Colonic mucosa (tissue), 4 donors: ENCODE data around the gene SPRYD3. TPM values are rescaled to one million over a fixed set of nuclear protein-coding genes. Genes with fewer than 3 reads are reported as not detected.
A peak's percentile ranks its signal among the peaks of the same experiment; 100 is the strongest.

Experiments used
- DNase-seq: peaks from one replicate; pipeline ENCODE4 v3.0.0-alpha.2; 2020
- H3K27ac ChIP-seq: fragments of 200-600 bp; one replicate; pipeline ENCODE4 v1.8.0; 2021
- H3K27me3 ChIP-seq: fragments of 200-600 bp; one replicate; pipeline ENCODE4 v1.8.0; 2021
- H3K36me3 ChIP-seq: fragments of 200-600 bp; one replicate; pipeline ENCODE4 v1.8.0; 2021
- H3K4me1 ChIP-seq: fragments of 200-600 bp; one replicate; pipeline ENCODE4 v1.8.0; 2021; ENCODE audit warnings: mild to moderate bottlenecking
- H3K4me3 ChIP-seq: fragments of 200-600 bp; one replicate; pipeline ENCODE4 v1.8.0; 2021
- H3K9ac ChIP-seq, 2 donors: one replicate each; pipeline ENCODE4 v1.7.0; 2013; ENCODE audit warnings: control low read depth in 2 of 2, low read depth in 2 of 2, low read length in 2 of 2
- H3K9me3 ChIP-seq: fragments of 200-600 bp; one replicate; pipeline ENCODE4 v1.8.0; 2021
- CTCF ChIP-seq: fragments of 200-600 bp; IDR thresholded peaks from one replicate; pipeline ENCODE4 v1.8.0; 2022; ENCODE audit warnings: antibody characterized with exemption, mild to moderate bottlenecking
- intact Hi-C: fragments of 100-400 bp; cut with DNase I; formaldehyde crosslinking; loops from one replicate; pipeline ENCODE4 v1.14.1; 2022
- total RNA-seq, 2 donors: library from RNA; stranded (reverse); fragmentation: NEBNext Ultra II Directional in 1 of 2; extraction: Animal tissue kit (Norgen Biotek cat#: 25700) in 1 of 2; gene quantifications; one replicate each; pipeline ENCODE4 v1.2.1, GENCODE V29; 2021
- donor health status: healthy.
- donor health status: DM: no; HTN: no; CAD: no.
- donor health status: DM: no; HTN: no; CAD: no.

The SPRYD3 gene
- total RNA-seq, 2 donors from 2014 or later: 32.5 to 35.0 TPM

- Histone ChIP-seq H3K27me3 (no peaks in the 10 kb centered on the region), H3K36me3 (no peaks in the 10 kb centered on the region), H3K4me3 (no peak overlapping the region), H3K4me1 (peaks cover 20% of the 10 kb centered on the region), H3K9ac (no peak overlapping the region), H3K27ac (no peak overlapping the region), H3K9me3 (no peaks in the 10 kb centered on the region)
- DNase-seq: no peak
- no peak for TF ChIP-seq CTCF
- intact Hi-C loops: no loop called here
These were observed 21.2 kb downstream of the SPRYD3 start for GRCh38 chr12:53057816-53058500.

- H3K9ac ChIP-seq: no peak overlapping the region
- no peaks in the 10 kb centered on the region for H3K36me3 ChIP-seq
- H3K27me3 ChIP-seq: no peaks in the 10 kb centered on the region
- no peak overlapping the region for H3K27ac ChIP-seq
- no peak for TF ChIP-seq CTCF
- no peaks in the 10 kb centered on the region for H3K9me3 ChIP-seq
- intact Hi-C loops: no loop called here
- no peak overlapping the region for H3K4me3 ChIP-seq
- peaks cover 27% of the 10 kb centered on the region for H3K4me1 ChIP-seq
- no peak for DNase-seq
These were observed 22.3 kb downstream of the SPRYD3 start for GRCh38 chr12:53056901-53057300.

GRCh38 chr12:53056296-53056695, 22.9 kb downstream of the SPRYD3 start:
- Histone ChIP-seq H3K27ac (no peak overlapping the region), H3K36me3 (no peaks in the 10 kb centered on the region), H3K4me3 (no peak overlapping the region), H3K9ac (no peak overlapping the region), H3K4me1 (peaks cover 30% of the 10 kb centered on the region), H3K9me3 (no peaks in the 10 kb centered on the region), H3K27me3 (no peaks in the 10 kb centered on the region)
- no peak for TF ChIP-seq CTCF
- intact Hi-C loops: no loop called here
- no peak for DNase-seq

GRCh38 chr12:53055471-53056266, 23.5 kb downstream of the SPRYD3 start:
- intact Hi-C loops: no loop called here
- peaks cover 24% of the 10 kb centered on the region for H3K4me1 ChIP-seq
- H3K9me3 ChIP-seq: no peaks in the 10 kb centered on the region
- H3K4me3 ChIP-seq: no peak overlapping the region
- H3K9ac ChIP-seq: no peak overlapping the region
- H3K27me3 ChIP-seq: no peaks in the 10 kb centered on the region
- H3K27ac ChIP-seq: no peak overlapping the region
- H3K36me3 ChIP-seq: no peaks in the 10 kb centered on the region
- no peak for DNase-seq
- no peak for TF ChIP-seq CTCF

GRCh38 chr12:53054112-53054878, 24.9 kb downstream of the SPRYD3 start:
- H3K27ac ChIP-seq: peak overlapping the region; percentile 97
- intact Hi-C loops: no loop called here
- DNase-seq: peak; percentile 98
- peaks cover 24% of the 10 kb centered on the region for H3K4me1 ChIP-seq
- H3K9ac ChIP-seq: peak overlapping the region; percentile 64 to 91
- no peaks in the 10 kb centered on the region for H3K36me3 ChIP-seq
- H3K27me3 ChIP-seq: no peaks in the 10 kb centered on the region
- no peak for TF ChIP-seq CTCF
- H3K4me3 ChIP-seq: peak overlapping the region; percentile 58
- H3K9me3 ChIP-seq: no peaks in the 10 kb centered on the region
